EL (cell line): ENCODE measurements around the gene MACROD2.
A peak's percentile ranks its signal among the peaks of the same experiment; 100 is the strongest.

Experiments
- DNase-seq: peaks from one replicate; pipeline ENCODE4 v3.0.0-alpha.2; 2016

The MACROD2 gene

DNA sequence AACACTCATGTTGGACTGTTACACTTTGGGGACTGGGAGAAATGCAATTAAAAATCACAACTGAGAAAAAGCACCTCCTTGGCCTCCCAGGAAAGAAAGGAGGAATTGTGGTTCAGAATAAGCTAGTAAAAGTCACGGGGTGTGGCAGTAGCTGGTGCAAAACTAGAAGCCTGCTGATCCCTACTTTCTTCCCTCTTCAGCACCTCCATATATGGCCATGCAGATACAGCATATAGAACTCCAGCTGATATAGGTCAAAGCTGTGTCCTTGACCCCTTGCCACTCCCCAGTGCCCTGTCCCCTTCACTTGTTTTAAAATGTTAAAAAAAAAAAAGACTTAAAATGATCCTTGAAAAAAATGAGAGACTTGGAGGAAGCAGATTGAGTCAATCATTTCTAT lies 347.6 kb downstream of the MACROD2 start:
- no peak for DNase-seq

GRCh38 chr20:14343491-14344065 lies 348.3 kb downstream of the MACROD2 start:
- no peak for DNase-seq

GRCh38 chr20:14344746-14345145 lies 349.4 kb downstream of the MACROD2 start:
- DNase-seq = no peak

DNA sequence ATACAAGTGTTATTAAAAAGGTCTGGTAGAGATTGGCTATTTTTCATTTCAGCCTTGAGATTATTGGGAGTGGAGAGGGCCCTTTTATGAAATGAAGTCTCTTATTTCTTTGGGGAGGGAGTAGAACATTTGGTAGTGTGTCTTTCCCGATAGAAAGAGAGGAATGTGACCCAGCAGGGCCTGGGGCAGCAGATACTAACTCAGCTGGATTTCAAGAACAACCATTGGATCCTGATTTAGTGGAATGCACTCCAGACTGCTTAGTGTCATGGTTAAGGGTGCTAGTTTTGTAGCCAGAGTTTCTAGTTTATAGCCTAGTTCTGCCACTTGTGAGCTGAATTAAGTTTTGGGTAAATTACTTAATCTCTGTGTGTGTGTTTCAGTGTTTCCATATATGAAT lies 360.5 kb downstream of the MACROD2 start:
- DNase-seq = no peak

GRCh38 chr20:14360416-14360815 lies 365.1 kb downstream of the MACROD2 start:
- DNase-seq = no peak

- no peak for DNase-seq
These were observed 366.4 kb downstream of the MACROD2 start for GRCh38 chr20:14361509-14362345.

GRCh38 chr20:14374196-14374595 lies 378.9 kb downstream of the MACROD2 start:
- DNase-seq = no peak

DNA sequence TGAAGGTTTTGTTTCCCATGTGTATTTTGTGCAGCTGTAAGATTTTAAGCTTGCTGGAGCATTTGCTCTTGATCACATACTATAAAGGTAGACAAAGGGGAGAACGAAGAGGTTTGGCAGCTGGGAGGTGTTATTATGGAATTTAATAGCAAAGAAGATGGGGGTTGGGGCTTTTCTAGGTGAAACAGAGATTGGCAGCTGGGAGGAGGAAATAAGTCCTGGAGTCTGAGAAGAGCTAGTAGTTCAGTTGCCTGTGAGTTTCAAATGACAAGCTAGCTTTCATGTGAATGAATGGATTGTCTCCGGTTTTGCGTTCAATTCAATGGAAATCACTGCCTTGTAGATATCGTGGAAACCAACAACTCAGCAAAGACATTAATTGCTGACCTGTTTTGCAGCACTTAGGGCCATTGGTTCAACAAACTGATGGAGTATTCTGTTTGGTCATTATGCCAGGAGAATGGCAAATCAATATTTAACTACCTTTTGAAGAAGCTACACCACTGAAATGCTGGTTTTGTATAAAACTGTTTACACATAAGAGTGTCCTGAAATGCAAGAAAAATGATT lies 380.2 kb downstream of the MACROD2 start:
- no peak for DNase-seq

DNA sequence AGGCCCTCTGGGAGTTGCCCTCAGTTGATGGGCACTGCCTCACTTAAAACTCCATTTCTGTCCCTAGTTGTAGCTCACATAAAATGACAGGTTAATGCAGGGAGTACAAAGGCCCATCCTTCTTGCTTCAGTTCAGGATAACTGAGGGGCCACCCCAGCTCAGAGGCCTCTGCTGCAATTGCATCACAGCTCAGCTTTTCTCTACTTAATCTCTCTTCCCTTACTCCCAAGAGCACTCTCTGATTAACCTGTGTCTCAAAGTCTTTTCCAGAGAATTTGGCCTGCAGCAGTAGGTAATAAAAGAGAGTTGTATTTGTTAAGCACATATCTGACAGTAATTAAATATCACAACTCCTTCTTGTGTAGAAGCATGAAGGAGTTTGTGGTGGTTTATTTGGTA lies 383.0 kb downstream of the MACROD2 start:
- DNase-seq = no peak

DNA sequence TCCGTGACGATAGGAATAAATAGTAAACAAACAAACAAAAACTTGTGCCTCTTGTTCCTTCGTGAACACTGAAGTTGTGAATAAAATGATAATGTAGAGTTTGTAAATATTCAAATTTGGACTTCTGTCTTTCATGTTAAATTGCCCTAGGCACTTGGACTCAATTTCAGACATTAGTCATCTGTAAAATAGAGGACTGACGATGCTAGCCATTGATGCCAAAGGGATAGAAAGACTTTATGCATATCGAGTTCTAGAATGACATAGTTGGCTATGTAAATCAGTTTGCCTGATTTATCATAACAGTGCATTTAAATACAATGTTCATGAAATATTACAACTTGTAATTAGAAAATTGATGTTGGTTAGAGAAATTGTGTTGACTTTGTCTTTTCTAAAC lies 388.0 kb downstream of the MACROD2 start:
- no peak for DNase-seq

- DNase-seq = no peak
These were observed 389.3 kb downstream of the MACROD2 start for GRCh38 chr20:14384416-14385175.

DNA sequence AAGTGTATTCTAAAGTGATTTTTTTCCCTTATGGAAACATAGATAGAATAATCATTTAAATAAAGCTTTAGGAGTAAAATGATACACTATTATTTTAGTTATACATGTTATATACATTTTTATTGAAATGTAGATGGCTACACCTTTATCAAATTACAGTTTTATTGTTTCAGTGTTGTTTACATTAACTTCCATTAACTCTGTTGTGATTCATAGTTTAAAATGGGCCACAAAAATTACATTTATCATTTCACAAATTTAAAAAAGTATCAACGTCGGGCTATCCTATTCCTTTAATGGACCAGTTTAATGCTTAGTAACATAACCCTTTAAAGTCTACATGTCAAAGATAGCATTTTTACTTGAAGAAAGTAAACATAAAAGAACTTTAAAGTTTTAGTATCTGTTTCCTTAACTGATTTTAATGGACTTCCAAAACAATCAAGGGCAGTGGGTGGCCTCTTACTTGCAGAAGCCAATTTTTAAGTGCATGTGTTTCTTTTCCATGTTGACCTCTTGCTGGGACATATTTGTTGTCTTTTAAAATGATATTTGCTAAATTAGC lies 389.9 kb downstream of the MACROD2 start:
- DNase-seq = no peak

DNA sequence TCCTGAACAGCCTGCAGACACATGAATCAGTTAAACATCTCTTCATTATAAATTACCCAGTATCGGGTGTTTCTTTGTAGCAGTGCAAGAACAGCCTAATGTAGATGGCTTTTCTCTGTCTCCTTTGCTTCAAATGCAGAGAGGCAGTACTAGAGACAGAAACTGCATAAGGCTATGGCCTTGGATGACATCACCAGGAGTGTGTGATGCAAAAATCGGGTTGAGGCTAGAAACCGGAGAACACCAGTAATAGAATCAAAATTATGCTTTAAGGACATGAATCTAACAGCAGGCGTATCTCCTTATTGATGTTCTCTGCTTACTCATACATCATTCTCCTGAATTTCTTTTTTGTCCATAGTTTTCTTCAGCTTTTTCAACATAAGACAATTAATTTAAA lies 391.4 kb downstream of the MACROD2 start:
- no peak for DNase-seq

- DNase-seq = no peak
These were observed 406.3 kb downstream of the MACROD2 start for GRCh38 chr20:14401479-14402138.

DNA sequence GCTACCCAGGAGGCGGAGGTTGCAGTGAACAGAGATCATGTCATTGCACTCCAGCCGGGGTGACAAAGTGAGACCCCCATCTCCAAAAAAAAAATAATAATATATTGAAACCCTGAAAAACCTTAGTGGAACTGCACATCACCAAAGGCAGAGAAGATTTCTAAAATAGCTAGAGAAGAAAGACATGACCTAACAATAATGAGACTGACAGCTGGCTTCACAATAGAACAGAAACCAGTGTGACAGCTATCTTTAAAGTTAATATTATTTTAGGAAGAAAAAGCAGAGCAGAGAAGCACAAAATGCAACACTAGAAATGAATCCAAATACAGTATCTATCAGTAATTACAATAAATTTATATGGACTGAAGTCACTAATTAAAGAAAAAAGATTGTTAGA lies 409.2 kb downstream of the MACROD2 start:
- DNase-seq = no peak

DNA sequence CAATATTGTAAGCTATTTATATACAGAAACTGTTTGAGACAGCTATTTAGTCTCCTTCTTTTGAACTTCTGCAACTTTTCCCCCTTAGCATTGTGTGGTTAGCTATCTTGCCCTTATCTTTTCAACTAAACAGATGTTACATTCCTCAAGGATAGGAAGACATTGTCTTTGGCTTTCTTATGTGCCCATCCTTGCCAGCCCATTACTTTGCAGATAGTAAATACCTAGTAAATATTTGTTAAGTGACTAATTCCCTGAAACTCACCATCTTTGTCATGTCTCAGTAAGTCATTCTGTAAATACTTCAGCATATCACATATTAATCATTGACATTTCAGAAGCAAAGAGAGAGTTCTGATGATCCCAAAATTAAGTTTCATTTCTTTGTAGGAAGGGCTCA lies 411.2 kb downstream of the MACROD2 start:
- DNase-seq = peak; percentile 73

DNA sequence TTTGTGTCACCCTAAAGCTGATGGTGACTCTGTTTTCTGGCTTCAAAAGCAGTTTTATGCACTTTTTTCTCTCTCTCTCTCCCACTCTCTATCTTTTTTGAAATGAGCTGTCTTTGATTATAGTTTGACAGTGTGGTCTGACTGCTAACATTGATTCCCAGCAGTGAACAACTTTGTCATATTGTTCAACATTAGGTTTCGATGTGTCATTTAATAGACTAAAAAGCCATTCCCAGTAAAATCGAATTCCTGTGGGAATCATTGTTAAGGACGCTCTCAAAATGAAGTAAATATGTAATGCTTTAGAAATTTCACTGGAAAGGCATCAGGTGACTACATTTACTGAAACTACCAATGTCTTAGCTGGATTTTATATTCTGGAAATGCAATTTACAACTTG lies 412.0 kb downstream of the MACROD2 start:
- no peak for DNase-seq

DNA sequence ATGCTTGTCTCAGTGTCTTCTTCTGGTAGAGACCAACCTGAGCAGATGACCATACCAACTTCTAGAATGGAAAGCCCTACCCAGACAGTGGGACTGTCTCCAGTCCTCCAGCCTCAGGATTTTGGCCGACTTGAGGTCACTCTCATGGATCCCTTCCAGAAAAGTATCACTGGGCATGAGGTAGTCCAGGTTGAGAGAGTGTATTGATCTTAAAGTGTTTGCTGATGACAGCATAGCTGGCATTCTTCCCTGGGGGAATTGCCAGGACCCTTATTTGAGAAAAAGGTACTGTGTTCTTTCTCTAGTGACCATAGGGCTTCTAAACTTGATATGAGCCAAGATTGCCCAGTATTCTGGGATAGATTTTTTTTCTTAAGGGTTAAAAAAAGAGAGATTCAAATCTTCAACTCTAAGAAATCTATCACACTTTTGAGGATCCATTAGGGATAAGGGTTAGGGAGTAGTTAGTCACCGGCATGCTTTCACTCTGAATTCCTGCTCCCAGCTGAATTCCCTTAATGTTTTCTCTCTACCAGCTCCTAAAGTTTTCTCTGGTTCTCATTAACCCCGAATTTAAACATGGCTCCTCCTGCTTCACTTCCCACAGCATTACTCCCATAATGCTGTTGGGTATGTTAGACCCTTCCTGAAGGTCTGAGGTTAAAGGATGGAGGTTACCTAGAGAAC lies 415.7 kb downstream of the MACROD2 start:
- DNase-seq = no peak

GRCh38 chr20:14412065-14412681 lies 416.9 kb downstream of the MACROD2 start:
- DNase-seq = no peak

DNA sequence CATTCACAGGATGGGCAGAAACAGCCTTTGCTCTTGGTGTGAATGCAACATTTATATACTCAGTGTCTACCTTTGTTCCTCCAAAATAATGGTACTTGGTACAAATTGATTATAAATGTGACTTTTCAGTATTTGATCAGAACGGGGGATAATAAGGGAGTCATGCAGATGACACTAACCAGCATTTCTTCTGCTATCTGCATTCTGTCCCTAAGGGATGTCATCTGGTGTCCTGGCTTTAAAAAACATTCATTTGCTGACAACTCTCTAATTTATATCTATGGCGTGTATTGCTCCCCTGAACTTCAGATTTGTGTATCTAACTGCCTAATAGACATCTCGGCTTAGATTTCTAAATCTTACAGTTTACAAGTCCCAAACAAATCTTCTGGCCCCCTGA lies 418.5 kb downstream of the MACROD2 start:
- DNase-seq = no peak

- no peak for DNase-seq
These were observed 419.2 kb downstream of the MACROD2 start for GRCh38 chr20:14414560-14414959.

DNA sequence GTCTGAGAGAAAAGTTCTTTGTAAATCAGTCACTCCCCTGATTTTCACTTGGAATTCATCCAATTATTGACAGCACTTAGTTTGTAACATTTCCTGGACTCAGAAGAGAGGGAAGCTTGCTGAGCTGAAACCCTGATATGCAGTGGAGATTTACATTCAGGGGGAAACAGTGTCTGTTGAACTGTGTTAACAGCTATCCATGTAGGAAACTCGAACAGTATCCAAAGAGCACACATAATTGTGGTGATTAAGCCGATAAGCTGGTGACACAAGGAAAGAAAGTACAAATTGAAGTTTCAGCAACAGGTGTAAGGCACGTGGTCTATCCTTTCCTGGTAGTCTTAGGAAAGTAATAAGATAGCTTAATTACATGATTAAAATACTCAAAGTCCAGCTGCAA lies 420.2 kb downstream of the MACROD2 start:
- no peak for DNase-seq
